HEK293 (cell line): ENCODE results near the gene CEP41.

ENCODE experiments used
- CTCF ChIA-PET: fragments of 350-600 bp; formaldehyde crosslinking; extraction: SDS; loops from one replicate; lab custom pipeline; 2021; ENCODE audit warnings: antibody characterized with exemption; lab: Yijun Ruan, JAX
- POLR2A ChIA-PET: fragments of 300-600 bp; formaldehyde crosslinking; extraction: SDS; loops from one replicate; lab custom pipeline; 2020; ENCODE audit warnings: antibody characterized with exemption, inconsistent platforms; lab: Yijun Ruan, JAX
- H3K27ac ChIP-seq: fragments of 200-500 bp; sonication (Bioruptor generic); 2 replicates; pipeline ENCODE4 v1.5.1; 2014; ENCODE audit warnings: low read depth, low read length, control low read depth, inconsistent platforms; ENCODE audit errors: extremely low read depth
- H3K36me3 ChIP-seq, 2 experiments: fragments of 200-500 bp in 1 of 2; sonication (Bioruptor generic) in 1 of 2; 1 replicate in 1 of 2; 2 replicates in 1 of 2; pipeline ENCODE4 v1.5.1; 2014 to 2017; ENCODE audit warnings: inconsistent platforms in 2 of 2, low read length in 2 of 2; ENCODE audit not compliant: control insufficient read depth in 2 of 2, insufficient read depth in 1 of 2
- H3K4me1 ChIP-seq: fragments of 200-500 bp; sonication (Bioruptor generic); 2 replicates; pipeline ENCODE4 v1.5.1; 2014; ENCODE audit warnings: mild to moderate bottlenecking, low read length, inconsistent platforms; ENCODE audit not compliant: control insufficient read depth, insufficient read depth
- H3K4me3 ChIP-seq: 2 replicates; pipeline ENCODE4 v1.5.1; 2011; ENCODE audit warnings: low read depth, mild to moderate bottlenecking, control low read depth, low read length, moderate library complexity
- H3K9me3 ChIP-seq: fragments of 200-500 bp; sonication (Bioruptor generic); 2 replicates; pipeline ENCODE4 v1.5.1; 2014; ENCODE audit warnings: low read depth, low read length, inconsistent platforms; ENCODE audit not compliant: control insufficient read depth, insufficient read depth
- MZF1 ChIP-seq: fragments of 450-650 bp; formaldehyde crosslinking; IDR thresholded peaks from 2 replicates; pipeline ENCODE4 v1.5.1; 2017; ENCODE audit warnings: missing biosample characterization, missing genetic modification characterization, borderline replicate concordance
- PATZ1 ChIP-seq: fragments of 450-650 bp; formaldehyde crosslinking; IDR thresholded peaks from 2 replicates; pipeline ENCODE4 v1.5.1; 2016; ENCODE audit warnings: missing biosample characterization, missing genetic modification characterization
- PRDM2 ChIP-seq: fragments of 450-650 bp; formaldehyde crosslinking; IDR thresholded peaks from 2 replicates; pipeline ENCODE4 v1.5.1; 2016; ENCODE audit warnings: missing biosample characterization, missing genetic modification characterization, borderline replicate concordance
- SALL2 ChIP-seq: fragments of 450-650 bp; formaldehyde crosslinking; IDR thresholded peaks from 2 replicates; pipeline ENCODE4 v1.5.0; 2017; ENCODE audit warnings: missing biosample characterization, mild to moderate bottlenecking, missing genetic modification characterization, borderline replicate concordance
- SETDB1 ChIP-seq: IDR thresholded peaks from one replicate; pipeline ENCODE4 v1.6.1; 2017; ENCODE audit warnings: mild to moderate bottlenecking, low read length, moderate library complexity, mixed read lengths; ENCODE audit not compliant: insufficient read length
- SP3 ChIP-seq: fragments of 450-650 bp; formaldehyde crosslinking; IDR thresholded peaks from 2 replicates; pipeline ENCODE4 v1.5.1; 2016; ENCODE audit warnings: missing biosample characterization, missing genetic modification characterization
- TRIM28 ChIP-seq: IDR thresholded peaks from 2 replicates; pipeline ENCODE4 v1.6.1; 2011; ENCODE audit warnings: low read length, control low read depth, borderline replicate concordance
- ZBTB48 ChIP-seq: fragments of 450-650 bp; formaldehyde crosslinking; IDR thresholded peaks from 2 replicates; pipeline ENCODE4 v1.5.1; 2016; ENCODE audit warnings: missing biosample characterization, missing genetic modification characterization
- ZBTB7A ChIP-seq: fragments of 450-650 bp; formaldehyde crosslinking; IDR thresholded peaks from 2 replicates; pipeline ENCODE4 v1.5.1; 2016; ENCODE audit warnings: low read depth, missing biosample characterization, missing genetic modification characterization
- ZFHX2 ChIP-seq: fragments of 450-650 bp; formaldehyde crosslinking; conservative IDR thresholded peaks from 2 replicates; pipeline ENCODE4 v1.5.1; 2016; ENCODE audit warnings: missing biosample characterization, missing genetic modification characterization
- ZFP37 ChIP-seq: fragments of 450-650 bp; formaldehyde crosslinking; IDR thresholded peaks from 2 replicates; pipeline ENCODE4 v1.5.1; 2016; ENCODE audit warnings: missing biosample characterization, missing genetic modification characterization
- ZFP69B ChIP-seq: fragments of 450-650 bp; formaldehyde crosslinking; IDR thresholded peaks from 2 replicates; pipeline ENCODE4 v1.5.1; 2016; ENCODE audit warnings: missing biosample characterization, missing genetic modification characterization
- ZNF239 ChIP-seq: fragments of 450-650 bp; formaldehyde crosslinking; IDR thresholded peaks from 2 replicates; pipeline ENCODE4 v1.5.1; 2016; ENCODE audit warnings: missing biosample characterization, missing genetic modification characterization
- ZNF37A ChIP-seq: fragments of 450-650 bp; IDR thresholded peaks from 2 replicates; pipeline ENCODE4 v1.5.1; 2018; ENCODE audit warnings: missing biosample characterization, missing genetic modification characterization
- ZNF394 ChIP-seq: fragments of 450-650 bp; formaldehyde crosslinking; IDR thresholded peaks from 2 replicates; pipeline ENCODE4 v1.5.1; 2016; ENCODE audit warnings: missing biosample characterization, missing genetic modification characterization, mild to moderate bottlenecking, moderate library complexity, borderline replicate concordance
- ZNF501 ChIP-seq: fragments of 450-650 bp; formaldehyde crosslinking; IDR thresholded peaks from 2 replicates; pipeline ENCODE4 v1.5.1; 2016; ENCODE audit warnings: missing biosample characterization, missing genetic modification characterization
- ZNF521 ChIP-seq: fragments of 450-650 bp; formaldehyde crosslinking; IDR thresholded peaks from 2 replicates; pipeline ENCODE4 v1.5.1; 2017; ENCODE audit warnings: missing biosample characterization, mild to moderate bottlenecking, missing genetic modification characterization
- ZNF529 ChIP-seq: fragments of 450-650 bp; formaldehyde crosslinking; IDR thresholded peaks from 2 replicates; pipeline ENCODE4 v1.5.1; 2017; ENCODE audit warnings: missing genetic modification characterization, missing biosample characterization; ENCODE audit not compliant: insufficient replicate concordance
- ZNF549 ChIP-seq: fragments of 450-650 bp; IDR thresholded peaks from 2 replicates; pipeline ENCODE4 v1.5.1; 2018; ENCODE audit warnings: missing biosample characterization, missing genetic modification characterization, mild to moderate bottlenecking, inconsistent platforms, moderate library complexity
- ZNF610 ChIP-seq: fragments of 450-650 bp; formaldehyde crosslinking; IDR thresholded peaks from 2 replicates; pipeline ENCODE4 v1.5.1; 2016; ENCODE audit warnings: missing biosample characterization, missing genetic modification characterization, borderline replicate concordance
- ZNF645 ChIP-seq: fragments of 450-650 bp; formaldehyde crosslinking; IDR thresholded peaks from 2 replicates; pipeline ENCODE4; 2016; ENCODE audit warnings: missing biosample characterization, missing genetic modification characterization
- ZNF664 ChIP-seq: fragments of 450-650 bp; formaldehyde crosslinking; IDR thresholded peaks from 2 replicates; pipeline ENCODE4 v1.5.1; 2016; ENCODE audit warnings: missing biosample characterization, missing genetic modification characterization
- ZSCAN4 ChIP-seq: fragments of 450-650 bp; formaldehyde crosslinking; IDR thresholded peaks from 2 replicates; pipeline ENCODE4 v1.5.1; 2017; ENCODE audit warnings: missing biosample characterization, missing genetic modification characterization

CEP41 gene

GRCh38 chr7:130442601-130443000 is 1.8 kb upstream of the CEP41 start:
- Histone ChIP-seq H3K9me3 (no peaks in the 10 kb centered on the region), H3K4me1 (no peaks in the 10 kb centered on the region), H3K27ac (no peak overlapping the region), H3K36me3 (no peaks in the 10 kb centered on the region), H3K4me3 (no peak overlapping the region)
- ChIA-PET CTCF (no interaction called here), POLR2A (no interaction called here)
- TF ChIP-seq SETDB1, result no peak
- no peak for TF ChIP-seq ZSCAN4 (tag by site-specific recombination)
- TF ChIP-seq ZNF239 (tag by site-specific recombination), result no peak
- TF ChIP-seq ZNF529 (tag by site-specific recombination), result no peak
- no peak for TF ChIP-seq MZF1 (tag by site-specific recombination)
- no peak for TF ChIP-seq SALL2 (tag by site-specific recombination)
- no peak for TF ChIP-seq ZFP69B
- no peak for TF ChIP-seq PATZ1 (tag by site-specific recombination)
- no peak for TF ChIP-seq ZNF645 (tag by site-specific recombination)
- no peak for TF ChIP-seq ZNF549 (tag by site-specific recombination)
- TF ChIP-seq ZNF610 (tag by site-specific recombination), result no peak

- CTCF ChIA-PET, result interaction anchor here (0.6 to 1.2 kb wide), 2 partner anchors 164 to 198 kb away, joined by 3 to 4 read pairs; no protein-coding TSS in a partner anchor
- POLR2A ChIA-PET, result interaction anchor here (1.2 kb wide), 1 partner anchor 236 kb away, joined by 7 read pairs; the partner anchor contains the start of gene TMEM209
- Histone ChIP-seq H3K4me3 (peak overlapping the region; percentile 36), H3K9me3 (no peaks in the 10 kb centered on the region), H3K27ac (peak overlapping the region; percentile 80; the same call in 1 of the 2 replicates), H3K36me3 (no peaks in the 10 kb centered on the region), H3K4me1 (no peaks in the 10 kb centered on the region)
- no peak for TF ChIP-seq ZFP37
- no peak for TF ChIP-seq ZNF501 (tag by site-specific recombination)
- no peak for TF ChIP-seq PRDM2 (tag by site-specific recombination)
- TF ChIP-seq TRIM28, result no peak
- no peak for TF ChIP-seq ZNF37A (tag by site-specific recombination)
- TF ChIP-seq ZBTB48, result no peak
- TF ChIP-seq ZBTB7A (tag by site-specific recombination), result no peak
- TF ChIP-seq SP3 (tag by site-specific recombination), result no peak
- no peak for TF ChIP-seq ZFHX2 (tag by site-specific recombination)
- no peak for TF ChIP-seq ZNF521 (tag by site-specific recombination)
- no peak for TF ChIP-seq ZNF664 (tag by site-specific recombination)
- no peak for TF ChIP-seq ZNF394
Observed at GRCh38 chr7:130441408-130441869, 623 bp upstream of the CEP41 start.
